Eye (tissue), 1 donor: ENCODE measurements around the gene CSNK1D.
"Not testable (repeated sequence)": the region's sequence is repeated elsewhere in the genome, so short reads cannot be mapped to it uniquely, and the experiment has no call there.

Experiments used
- DNase-seq: peaks from one replicate; pipeline ENCODE4 v3.0.0-alpha.2; 2015

CSNK1D gene

DNA sequence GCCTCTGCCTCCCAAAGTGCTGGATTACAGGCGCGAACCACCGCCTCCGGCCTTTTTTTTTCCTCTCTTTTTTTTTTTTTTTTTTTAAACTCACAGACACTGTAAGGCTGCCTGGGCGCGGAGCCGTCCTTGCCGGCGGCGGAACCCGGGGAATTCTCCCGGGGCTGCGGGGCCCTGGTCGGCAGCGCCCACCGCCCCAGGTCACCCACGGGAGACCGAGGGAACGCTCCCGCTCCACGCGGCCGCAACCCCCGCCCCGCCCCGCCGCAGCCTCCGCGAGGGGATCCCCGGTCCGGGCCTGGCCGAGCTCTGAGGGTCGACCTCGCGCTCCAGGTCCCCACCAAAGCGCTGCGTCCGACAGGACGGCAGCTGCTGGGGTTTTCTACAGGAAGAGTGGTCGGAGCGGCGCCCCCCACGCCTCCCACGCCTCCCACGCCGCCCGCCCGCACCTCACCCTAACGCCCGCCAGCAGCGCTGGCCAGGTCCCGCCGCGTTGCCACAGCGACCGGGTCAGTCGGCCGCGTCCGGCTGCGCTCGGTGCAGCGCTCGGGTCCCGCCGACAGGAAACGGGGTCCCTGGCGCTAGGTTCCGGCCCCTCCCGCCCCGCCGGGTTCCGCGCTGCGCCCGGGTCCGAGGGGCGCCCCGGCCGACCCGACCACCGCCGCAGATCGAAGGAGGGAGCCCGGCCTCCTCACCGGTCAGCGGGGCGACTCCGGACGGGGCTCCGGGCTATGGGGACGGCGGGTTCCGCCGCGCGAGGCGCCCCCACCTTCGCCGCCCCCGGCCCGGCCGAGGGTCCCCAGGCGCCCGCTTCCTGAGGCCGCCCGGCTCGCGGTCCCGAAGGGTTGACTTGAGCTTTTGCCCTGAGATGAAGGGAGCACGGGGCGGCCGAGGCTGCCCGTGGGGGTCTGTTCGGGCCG is 60.9 kb downstream of the CSNK1D start, which contains the start of gene CCDC57:
Gene CCDC57, minus strand, starts transcription at position 512 of the 920 bp plus-strand sequence. CDS start 10,898 bp downstream, outside the sequence.
- DNase-seq, result peak; percentile 91

DNA sequence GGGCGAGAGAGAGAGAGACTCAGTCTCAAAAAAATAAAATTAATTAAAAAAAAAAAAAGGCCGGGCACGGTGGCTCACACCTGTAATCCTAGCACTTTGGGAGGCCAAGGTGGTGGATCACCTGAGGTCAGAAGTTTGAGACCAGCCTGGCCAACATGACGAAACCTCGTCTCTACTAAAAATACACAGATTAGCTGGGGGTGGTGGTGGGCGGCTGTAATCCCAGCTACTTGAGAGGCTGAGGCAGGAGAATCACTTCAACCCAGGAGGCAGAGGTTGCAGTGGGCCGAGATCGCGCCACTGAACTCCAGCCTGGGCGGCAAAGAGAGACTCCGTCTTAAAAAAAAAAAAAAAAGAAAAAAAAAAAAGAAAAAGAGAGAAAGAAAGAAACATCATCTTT is 62.8 kb downstream of the CSNK1D start:
- DNase-seq, result not testable (repeated sequence)

DNA sequence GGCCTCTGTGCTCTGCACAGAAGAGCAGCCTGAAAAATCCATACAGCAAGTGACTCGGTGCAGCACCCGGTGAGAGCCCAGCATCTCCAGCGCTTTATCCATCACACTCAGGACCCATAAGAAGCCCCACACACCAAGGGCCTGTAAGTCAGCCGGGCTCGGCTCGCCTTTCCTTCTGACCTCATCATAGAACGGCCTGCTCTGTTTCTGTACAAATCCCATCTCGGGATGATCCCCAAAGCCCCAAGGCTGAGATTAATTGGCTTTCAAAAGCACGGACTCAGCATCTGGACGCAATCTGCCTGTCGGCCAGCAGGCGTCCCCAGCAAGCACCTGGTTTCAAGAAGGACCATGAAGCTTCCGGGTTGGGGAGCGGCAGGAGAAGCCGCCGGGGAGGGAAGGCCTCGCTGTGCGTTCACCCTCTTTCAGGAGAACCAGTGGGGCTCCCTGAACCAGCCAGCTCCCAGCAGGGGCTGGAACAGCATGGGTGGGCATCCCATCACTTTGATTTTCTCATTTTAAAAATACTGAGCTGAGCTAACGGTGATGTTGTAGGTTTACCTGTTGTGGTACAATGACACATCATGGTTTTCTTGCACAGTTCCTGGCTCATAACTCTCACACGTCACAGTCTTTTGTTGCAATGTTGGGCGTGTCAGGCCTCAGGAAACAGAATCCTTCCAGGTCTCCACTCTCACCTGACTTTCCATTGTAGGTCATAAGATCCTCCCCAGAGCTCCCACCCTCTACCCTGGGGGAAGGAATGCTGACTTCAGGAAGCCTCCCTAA is 67.6 kb downstream of the CSNK1D start:
- DNase-seq, result peak; percentile 91

DNA sequence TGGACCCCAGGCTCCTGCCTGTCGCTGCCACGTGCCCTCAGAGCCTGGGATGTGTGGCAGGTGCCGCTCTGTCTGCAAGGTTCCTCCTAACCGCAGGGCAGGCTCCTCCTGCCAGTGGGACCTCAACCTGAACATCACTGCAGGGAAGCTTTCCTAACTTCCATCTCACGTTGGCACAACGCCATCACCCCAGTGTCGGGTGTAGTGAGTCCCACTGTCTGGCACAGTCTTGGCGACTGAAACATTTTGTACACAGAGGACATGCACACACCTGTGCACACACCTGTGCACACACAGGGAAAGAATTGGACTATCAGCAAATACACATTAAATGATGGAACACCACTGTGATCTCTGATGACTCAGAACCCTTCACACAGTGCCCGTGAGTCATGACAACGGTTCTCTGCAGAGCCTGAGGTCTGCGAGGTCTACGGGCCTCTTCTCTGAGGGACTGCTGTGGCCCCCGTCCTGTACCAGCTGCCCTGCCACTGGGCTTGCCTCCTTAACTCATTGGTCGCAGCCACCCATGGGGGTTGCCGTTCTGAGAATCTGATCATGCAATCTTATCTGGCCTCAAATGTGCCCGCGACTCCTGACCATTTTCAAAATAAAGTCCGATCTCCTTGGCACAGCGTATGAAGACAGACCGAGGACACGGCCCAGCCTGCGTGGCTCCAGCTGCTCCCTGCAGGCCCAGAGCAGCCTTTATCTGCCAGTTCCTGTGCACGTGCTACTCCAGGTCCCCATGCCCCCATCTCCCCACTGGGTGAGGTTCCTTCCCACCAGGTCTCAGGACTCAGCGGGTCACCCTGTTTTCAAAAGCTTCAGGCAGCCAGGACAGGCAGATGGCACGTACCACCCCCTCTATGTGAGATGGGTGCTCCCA is 68.4 kb downstream of the CSNK1D start:
- no peak for DNase-seq

DNA sequence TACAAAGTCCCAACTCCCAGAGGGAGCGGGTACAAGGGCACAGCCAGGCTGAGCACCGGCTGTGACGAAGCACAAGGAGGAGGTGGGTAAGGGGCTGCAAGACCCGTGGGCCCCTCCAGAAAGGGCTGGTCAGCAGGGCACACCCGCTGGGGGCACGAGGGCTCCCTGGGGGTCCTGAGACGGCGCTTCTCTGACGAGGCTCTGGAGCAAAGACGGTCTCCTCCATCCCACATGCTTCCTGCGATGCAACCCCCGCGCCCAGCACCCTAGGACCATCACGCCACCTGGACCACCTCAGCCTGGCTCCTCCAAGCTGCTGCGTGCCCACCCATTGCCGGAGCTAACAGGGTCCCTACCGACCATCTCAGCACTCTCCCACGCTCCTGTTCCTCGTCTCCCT is 69.6 kb downstream of the CSNK1D start:
- DNase-seq, result no peak

DNA sequence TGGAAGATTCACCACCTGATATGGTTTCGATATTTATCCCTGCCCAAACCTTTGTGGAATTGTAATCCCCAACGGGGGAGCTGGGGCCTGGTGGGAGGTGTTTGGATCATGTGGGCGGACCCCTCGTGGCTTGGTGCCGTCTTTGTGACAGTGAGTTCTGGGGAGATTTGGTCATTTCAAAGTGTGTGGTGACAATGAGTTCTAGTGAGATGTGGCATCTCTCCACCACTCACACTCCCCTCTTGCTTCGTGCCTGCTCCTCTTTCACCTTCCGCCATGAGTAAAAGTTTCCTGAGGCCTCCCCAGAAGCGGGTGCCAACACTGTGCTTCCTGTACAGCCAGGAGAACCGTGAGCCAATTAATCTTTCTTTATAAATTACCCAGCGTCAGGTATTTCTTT is 70.5 kb downstream of the CSNK1D start:
- no peak for DNase-seq

DNA sequence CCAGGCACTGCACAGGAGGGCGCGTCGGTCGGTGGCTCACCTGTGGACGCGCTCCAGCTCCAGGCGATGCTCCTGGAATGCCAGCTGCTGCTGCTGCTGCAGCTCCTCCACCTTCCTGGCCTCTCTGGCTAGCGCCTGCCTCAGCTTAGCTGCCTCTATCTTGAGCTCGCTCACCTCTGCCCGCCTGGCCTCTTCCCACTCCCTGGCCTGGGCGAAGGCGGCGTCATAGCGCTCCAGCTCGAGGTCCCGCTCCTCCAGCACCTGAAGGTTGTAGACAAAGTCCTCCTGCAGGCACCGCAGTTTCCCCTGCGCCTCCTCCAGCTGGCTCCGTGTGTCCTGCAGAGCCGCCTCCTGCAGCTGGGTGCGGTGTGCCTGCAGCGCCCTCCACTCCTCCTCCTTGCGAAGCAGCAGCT is 72.0 kb downstream of the CSNK1D start:
- DNase-seq, result no peak

DNA sequence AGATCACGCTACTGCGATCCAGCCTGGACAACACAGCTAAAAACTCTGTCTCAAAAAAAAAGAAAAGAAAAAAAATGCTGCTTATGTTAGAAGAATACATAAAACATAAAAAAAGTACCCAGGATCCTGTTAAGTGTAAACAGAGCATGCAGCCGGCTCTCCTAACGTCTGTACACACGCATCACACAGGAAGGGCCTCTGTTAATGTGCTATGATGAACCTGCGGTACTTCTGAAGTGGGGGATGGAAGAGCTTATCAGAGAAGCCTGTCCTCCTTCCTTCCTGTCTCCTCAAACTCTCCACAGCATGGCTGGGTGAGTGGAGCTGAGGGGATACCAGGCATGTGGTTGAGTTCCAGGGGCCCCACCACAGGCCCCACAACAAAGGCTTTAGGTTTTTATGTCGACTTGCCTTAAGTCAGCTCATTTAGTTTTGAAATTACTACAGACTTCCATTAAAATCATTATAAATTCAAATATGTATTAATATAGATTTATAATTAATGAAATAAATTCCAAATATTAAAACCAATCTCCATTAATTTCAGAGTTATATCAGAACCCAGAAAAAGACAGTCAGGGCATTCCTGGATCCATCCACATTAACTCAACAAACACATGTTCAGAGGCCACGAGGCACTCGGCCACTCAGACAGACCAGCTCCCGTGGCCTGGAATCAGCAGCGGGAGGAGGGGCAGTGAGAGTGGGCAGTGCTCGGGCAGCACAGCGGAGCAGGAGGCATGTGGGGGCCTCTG is 72.6 kb downstream of the CSNK1D start:
- DNase-seq, result no peak

DNA sequence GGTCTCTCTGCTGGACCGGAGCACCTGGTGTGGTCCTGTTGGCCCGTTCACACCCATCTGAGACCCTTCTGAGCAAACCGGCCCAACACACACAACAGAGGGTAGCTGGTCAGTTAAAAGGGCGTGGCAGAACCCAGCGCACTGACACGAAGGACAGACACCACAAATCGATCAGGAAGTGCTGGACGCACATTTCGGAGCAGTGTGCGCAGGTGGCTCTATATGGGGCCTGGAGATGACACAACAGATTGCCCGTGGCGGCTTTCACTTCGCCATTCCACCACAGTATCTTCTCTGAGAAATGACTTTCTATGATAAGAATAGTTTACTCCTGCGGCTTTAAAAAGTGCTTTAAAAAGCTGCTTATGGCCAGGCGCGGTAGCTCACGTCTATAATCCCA is 73.4 kb downstream of the CSNK1D start:
- DNase-seq, result no peak

DNA sequence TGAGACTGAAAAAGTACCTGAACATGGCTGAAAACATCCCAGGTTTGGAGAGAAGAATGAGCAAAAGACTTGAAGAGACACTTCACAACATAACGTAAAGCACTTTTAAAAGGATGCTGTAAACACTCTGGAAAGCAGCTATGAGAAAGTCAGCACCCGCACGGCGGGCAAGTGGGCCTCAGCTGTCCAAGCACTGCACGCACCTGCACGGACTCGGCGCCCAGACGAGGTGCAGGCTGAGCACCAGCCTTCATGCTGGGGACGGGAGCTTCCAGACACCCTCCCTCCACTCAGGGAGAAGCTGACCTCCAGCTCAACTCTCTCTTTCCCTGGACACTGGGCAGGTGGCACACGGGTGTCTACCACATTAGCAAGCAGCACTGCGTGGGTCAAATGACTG is 74.0 kb downstream of the CSNK1D start:
- no peak for DNase-seq

DNA sequence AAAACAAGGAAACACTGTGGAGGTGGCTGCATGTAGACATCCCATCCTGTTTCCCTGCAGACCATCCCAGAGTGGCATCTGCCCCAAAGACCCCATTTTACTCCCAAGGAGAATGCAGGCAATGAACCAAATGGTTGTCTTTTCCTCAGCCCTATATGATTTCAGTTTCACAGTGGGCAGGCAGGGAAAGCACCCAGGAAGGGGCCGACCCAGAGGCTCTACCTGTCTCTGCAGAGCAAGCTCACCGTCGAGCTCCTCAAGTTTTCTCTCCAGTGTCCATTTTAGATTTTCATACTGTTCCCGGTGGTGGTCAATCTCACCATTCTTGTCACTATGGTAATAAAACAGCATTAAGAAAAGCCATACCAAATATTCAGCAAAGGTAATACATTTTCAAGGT is 75.4 kb downstream of the CSNK1D start:
- DNase-seq, result no peak

DNA sequence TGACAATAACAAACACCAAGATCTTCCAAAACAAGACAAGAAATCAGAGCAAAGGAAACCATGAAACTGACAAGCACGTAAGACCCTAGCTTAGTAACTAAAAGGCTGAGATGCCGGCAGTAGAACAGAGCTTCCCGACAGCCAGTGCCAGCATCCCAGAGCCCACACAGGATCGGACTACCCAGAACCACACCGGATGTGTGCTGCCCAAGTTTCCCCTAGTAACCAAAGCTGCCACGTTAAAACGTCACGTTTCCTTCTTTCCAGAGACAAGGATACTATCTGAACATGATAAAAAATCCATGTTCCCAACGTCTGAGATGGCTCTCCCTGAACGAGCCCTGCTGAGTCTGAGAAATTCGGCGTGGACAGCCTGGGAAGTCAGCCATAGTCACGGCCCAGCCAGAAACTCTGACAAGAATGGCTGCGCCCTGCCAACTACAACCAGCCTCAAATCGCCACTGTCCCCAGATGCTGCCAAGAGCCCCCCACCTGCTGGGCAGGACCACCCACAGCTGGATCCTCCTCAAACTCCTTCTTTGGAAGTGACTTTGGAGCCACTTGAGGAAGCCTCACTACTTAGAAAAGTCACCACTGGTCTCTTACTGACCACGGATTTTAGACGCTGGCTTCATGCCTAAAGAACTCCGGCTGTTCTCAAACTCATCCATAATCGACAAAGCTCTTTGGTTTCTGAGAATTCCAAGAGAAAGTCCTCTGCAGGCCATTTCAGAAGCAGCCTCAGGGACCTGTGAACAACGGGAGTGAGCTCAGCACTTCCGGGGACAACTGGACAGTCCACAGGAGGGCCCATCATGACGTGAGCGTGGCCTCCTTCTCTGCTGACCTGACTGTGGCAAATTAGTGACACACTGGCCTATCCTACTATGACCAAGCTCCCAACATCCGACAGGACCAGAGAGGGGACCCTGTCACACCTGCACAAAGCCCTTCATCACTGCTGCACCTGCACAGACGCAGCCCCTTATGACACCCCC is 77.5 kb downstream of the CSNK1D start:
- DNase-seq, result no peak

DNA sequence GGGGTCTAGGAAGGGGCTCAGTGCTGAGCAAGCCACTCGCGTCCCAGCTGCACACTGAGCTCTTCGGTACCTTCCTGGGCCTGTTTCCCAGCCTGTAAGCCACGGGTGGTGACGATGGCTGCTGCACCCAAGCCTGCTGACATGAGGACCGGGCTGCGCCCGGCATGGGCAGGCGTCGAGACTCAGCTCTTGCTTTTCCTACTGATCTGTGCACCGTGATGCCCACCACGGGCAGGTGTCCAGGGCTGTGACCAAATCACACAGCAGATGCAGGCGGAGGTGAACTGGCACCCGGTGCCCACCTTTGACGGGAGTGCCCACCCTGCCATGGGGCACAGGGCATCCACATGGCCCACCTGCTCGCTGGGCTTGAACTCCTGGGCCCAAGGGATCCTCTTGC is 78.7 kb downstream of the CSNK1D start:
- DNase-seq, result no peak

DNA sequence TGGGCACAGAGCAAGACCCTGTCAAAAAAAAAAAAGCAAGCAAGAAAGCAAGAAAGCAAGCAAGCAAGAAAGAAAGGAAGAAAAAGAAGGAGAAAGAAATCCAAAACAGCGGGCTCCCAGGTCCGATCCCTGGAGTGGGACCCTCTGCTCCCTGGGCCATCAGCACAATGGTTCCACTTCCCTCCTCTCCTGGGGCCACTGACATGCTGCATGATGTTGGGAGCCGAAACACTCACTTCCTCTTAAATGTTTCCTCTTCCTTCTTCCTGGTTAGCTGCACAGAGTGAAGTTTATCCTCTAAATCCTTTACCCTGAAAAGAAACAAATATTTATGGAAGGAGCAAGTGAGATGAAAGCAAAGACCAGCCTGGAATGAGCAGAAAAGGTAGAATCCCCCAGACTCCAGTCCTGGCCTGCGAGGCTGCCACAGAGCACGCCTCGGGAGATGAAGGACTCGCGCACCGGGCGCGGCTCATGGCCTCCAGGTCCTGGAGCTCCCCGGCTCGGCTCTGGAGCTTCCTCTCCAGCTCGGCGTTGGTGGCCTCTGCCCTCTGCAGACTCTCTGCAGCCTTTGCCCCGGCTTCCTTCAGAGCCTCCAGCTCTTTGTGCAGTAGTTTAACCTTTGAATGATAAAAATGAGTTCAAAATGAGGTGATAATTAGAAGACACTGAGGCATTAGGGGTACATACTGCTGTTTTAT is 79.8 kb downstream of the CSNK1D start:
- DNase-seq, result no peak

DNA sequence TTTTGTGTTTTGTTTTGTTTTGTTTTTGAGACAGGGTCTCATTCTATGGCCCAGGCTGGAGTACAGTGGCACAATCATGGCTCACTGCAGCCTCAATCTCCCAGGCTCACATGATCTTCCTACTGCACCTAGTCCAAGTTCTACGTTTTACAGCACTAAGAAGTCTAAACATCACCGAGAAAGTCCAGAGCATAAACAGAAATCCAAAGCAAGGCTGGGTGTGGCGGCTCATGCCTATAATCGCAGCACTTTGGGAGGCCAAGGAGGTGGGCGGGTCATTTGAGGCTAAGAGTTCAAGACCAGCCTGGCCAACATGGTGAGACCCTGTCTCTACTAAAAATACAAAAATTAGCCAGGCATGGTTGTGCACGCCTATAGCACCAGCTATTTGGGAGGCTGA is 80.5 kb downstream of the CSNK1D start:
- not testable (repeated sequence) for DNase-seq
